ENCODE measurements around the gene XRCC5. TPM values are rescaled to one million over a fixed set of nuclear protein-coding genes. Genes with fewer than 3 reads are reported as not detected.

The XRCC5 gene
- total RNA-seq, 4 donors from 2014 or later = 113 to 149 (median 137) TPM

DNA sequence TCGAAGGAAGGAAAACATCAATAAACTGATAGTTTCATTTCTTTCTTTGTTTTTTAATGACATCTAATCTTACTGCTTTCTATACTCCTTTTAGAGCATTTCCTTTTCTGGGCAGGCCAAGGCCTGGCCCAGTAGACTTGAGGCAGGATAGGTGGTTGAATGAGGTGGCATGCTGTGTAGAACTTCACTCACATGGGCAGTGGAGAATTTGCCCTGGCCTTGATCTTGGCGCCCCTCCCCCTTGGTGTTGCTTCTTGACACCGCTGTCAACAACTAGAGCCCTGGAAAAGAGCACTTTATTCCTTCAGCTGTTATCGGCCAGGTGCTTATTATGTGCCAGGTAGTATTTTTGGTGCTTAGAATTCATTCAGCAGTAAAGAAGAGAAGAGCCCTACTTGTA is 37.4 kb downstream of the XRCC5 start:
- intact Hi-C loops (cut with DNase I) = no loop called here
- TF ChIP-seq POLR2A (IDR thresholded peaks at IDR 0.05; ENCODE audit: low read depth) = no peak
- TF ChIP-seq, protein P1, sequence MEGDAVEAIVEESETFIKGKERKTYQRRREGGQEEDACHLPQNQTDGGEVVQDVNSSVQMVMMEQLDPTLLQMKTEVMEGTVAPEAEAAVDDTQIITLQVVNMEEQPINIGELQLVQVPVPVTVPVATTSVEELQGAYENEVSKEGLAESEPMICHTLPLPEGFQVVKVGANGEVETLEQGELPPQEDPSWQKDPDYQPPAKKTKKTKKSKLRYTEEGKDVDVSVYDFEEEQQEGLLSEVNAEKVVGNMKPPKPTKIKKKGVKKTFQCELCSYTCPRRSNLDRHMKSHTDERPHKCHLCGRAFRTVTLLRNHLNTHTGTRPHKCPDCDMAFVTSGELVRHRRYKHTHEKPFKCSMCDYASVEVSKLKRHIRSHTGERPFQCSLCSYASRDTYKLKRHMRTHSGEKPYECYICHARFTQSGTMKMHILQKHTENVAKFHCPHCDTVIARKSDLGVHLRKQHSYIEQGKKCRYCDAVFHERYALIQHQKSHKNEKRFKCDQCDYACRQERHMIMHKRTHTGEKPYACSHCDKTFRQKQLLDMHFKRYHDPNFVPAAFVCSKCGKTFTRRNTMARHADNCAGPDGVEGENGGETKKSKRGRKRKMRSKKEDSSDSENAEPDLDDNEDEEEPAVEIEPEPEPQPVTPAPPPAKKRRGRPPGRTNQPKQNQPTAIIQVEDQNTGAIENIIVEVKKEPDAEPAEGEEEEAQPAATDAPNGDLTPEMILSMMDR (IDR thresholded peaks at IDR 0.05) = no peak
- no peak for TF ChIP-seq POLR2AphosphoS5 (IDR thresholded peaks at IDR 0.05)
- no peak for TF ChIP-seq EP300 (IDR thresholded peaks at IDR 0.05)
- H3K36me3 ChIP-seq = peaks cover 51 to 100% (median 87%) of the 10 kb centered on the region in 4 donors
- 70% methylated on average over 4 of the region's 4 CpGs for WGBS
- H3K4me3 ChIP-seq = no peak overlapping the region
- DNase-seq (ENCODE audit: extremely low spot score) = no peak
- no peak overlapping the region for H3K27ac ChIP-seq (replicated peaks in 1 of 4)
- H3K27me3 ChIP-seq = no peaks in the 10 kb centered on the region
- H3K9me3 ChIP-seq = no peaks in the 10 kb centered on the region
- H3K4me1 ChIP-seq = no peaks in the 10 kb centered on the region

DNA sequence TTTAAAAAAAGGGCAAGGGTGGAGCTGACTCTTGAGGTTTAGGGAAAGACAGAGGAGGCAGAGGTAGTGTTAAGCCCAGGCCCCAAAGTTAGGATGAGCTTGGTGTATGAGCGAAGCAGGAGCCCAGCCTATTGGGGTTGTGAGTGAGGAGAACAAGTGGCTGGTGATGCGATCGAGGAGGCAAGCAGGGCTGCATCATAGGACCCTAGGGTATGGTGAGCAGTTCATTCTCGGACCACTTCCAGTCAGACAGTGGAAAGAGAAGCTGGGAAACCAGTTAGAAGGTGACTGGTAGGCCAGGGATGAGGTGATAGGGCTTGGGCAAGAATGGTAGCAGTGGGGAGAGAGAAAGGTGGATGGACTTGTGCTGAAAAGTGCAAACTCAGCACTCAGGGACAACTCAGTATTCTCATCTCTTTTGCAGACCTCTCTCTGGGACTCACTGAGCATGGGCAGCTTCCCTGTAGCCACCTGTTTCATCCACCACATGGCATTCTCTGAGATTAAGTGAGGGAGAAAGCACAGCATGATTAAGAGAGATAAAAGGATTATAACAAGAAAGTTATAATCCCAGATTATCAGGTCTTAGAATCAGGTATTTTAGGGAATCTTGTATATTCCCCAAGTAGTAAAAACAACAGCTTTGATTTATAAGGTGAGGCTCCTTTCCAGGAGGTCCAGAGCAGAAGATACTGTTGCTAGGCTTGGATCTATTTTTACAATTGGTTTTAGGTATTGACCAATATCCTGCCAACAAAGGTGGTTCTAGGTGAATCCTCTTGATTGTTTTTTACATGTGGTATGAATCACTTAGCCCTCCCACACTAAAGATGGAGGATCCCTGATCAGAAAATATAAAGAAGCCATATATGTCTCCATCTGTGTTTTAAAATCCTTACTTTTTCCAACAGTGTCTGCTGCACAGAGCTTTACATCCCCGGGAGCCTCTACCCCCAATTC is 38.3 kb downstream of the XRCC5 start:
- Histone ChIP-seq H3K27me3 (no peaks in the 10 kb centered on the region), H3K4me1 (no peaks in the 10 kb centered on the region), H3K36me3 (peaks cover 48 to 100% (median 87%) of the 10 kb centered on the region in 4 donors), H3K27ac (replicated peaks in 1 of 4) (no peak overlapping the region), H3K4me3 (no peak overlapping the region), H3K9me3 (no peaks in the 10 kb centered on the region)
- 94% methylated on average over 5 of the region's 5 CpGs for WGBS
- TF ChIP-seq POLR2A (IDR thresholded peaks at IDR 0.05; ENCODE audit: low read depth) (no peak), POLR2AphosphoS5 (IDR thresholded peaks at IDR 0.05) (no peak), EP300 (IDR thresholded peaks at IDR 0.05) (no peak)
- TF ChIP-seq, protein P1 (IDR thresholded peaks at IDR 0.05) = no peak
- no peak for DNase-seq (ENCODE audit: extremely low spot score)
- intact Hi-C loops (cut with DNase I) = no loop called here

DNA sequence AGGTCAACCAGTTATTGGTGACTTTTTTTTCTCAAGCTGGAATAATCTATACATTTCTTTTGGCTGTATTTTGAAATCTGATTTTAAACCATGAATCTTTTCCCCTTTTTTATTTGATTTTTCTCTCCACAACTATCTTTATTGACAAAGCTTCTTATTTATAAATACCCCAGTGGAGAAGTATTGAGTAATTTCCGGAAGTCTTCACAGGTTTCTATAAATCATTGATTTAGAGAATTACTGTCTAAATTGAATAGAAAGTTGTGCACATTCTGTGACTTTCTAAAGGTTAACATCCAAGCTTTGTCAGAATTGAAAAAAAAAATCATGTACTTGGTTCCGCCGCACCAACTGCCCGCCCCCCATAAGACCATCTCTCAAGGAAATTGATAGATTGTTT is 39.8 kb downstream of the XRCC5 start:
- H3K9me3 ChIP-seq = no peaks in the 10 kb centered on the region
- no peak for TF ChIP-seq POLR2A (IDR thresholded peaks at IDR 0.05; ENCODE audit: low read depth)
- TF ChIP-seq POLR2AphosphoS5 (IDR thresholded peaks at IDR 0.05) = no peak
- TF ChIP-seq EP300 (IDR thresholded peaks at IDR 0.05) = no peak
- TF ChIP-seq, protein P1 (IDR thresholded peaks at IDR 0.05) = no peak
- H3K27ac ChIP-seq (replicated peaks in 1 of 4) = no peak overlapping the region
- H3K27me3 ChIP-seq = no peaks in the 10 kb centered on the region
- no peak overlapping the region for H3K4me3 ChIP-seq
- no peaks in the 10 kb centered on the region for H3K4me1 ChIP-seq
- 86% methylated on average over 4 of the region's 4 CpGs for WGBS
- H3K36me3 ChIP-seq = peaks cover 33 to 100% (median 87%) of the 10 kb centered on the region in 4 donors
- intact Hi-C loops (cut with DNase I) = no loop called here
- no peak for DNase-seq (ENCODE audit: extremely low spot score)

DNA sequence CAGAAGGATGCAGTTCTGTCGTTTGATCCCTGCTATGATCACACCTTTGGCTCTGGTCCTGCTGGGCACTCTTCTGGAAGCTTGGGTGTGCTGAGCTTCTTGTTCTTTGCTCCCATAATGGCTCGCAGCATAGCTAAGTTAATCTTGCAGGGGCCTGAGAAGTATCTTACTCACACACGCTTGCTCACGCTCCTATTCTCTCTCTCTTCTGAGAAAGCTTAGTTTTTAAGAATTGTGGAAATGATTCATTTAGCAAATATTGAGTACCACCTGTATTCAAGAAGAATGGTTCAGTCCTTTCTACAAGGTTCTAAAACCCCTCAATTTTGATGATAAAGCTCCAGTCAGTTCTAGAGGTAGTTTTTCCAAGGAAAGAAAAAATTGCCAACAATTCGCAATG is 40.6 kb downstream of the XRCC5 start:
- H3K27me3 ChIP-seq = no peaks in the 10 kb centered on the region
- H3K9me3 ChIP-seq = no peaks in the 10 kb centered on the region
- DNase-seq (ENCODE audit: extremely low spot score) = no peak
- TF ChIP-seq, protein P1 (IDR thresholded peaks at IDR 0.05) = no peak
- TF ChIP-seq EP300 (IDR thresholded peaks at IDR 0.05) (no peak), POLR2A (IDR thresholded peaks at IDR 0.05; ENCODE audit: low read depth) (no peak), POLR2AphosphoS5 (IDR thresholded peaks at IDR 0.05) (no peak)
- H3K4me1 ChIP-seq = no peaks in the 10 kb centered on the region
- peaks cover 26 to 100% (median 85%) of the 10 kb centered on the region in 4 donors for H3K36me3 ChIP-seq
- no peak overlapping the region for H3K27ac ChIP-seq (replicated peaks in 1 of 4)
- WGBS = 79% methylated on average over 5 of the region's 5 CpGs
- H3K4me3 ChIP-seq = no peak overlapping the region
- intact Hi-C loops (cut with DNase I) = no loop called here
